NK-92 (cell line): ENCODE measurements around the gene HYOU1.
"Not testable (repeated sequence)": the region's sequence is repeated elsewhere in the genome, so short reads cannot be mapped to it uniquely, and the experiment has no call there.

Source experiments
- DNase-seq: peaks from one replicate; lab custom pipeline; 2025; ENCODE audit not compliant: unreplicated experiment; lab: John Stamatoyannopoulos, UW

HYOU1 gene

DNA sequence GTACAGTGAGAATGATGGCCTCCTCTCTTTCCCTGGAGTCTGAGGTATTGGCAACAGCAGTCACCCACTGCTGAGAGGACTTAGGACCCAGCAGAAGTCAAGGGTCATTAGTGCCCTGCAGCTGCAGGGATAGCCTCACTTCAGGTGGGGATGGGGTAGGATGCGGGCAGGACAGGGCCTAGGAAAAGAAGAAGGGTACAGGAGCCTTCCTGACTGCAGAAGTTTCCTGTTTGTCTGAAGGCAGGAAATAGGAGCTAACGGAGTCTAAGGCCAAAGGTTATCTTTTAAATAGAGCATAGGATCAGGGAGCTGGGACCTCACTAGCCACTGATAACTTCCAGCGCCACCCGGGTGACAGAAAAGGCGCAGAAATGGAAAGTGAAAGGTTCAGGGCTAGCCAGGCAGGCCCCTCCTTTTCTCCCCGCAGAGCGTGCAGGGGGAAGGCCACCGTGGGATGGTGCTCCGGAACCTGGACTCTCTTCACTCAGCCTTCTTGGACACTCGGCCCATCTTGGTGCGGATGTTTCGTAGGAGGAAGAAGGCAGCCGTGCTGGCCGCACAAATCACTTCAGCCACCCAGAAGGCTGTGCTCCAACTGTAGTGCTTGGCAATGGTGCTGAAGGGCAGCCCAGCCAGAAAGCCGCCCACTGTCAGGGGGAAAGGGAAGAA, 32.4 kb downstream of the HYOU1 start:
- no peak for DNase-seq

- DNase-seq: no peak
These were observed 33.3 kb downstream of the HYOU1 start for GRCh38 chr11:119023741-119024140.

- DNase-seq: no peak
These were observed 35.4 kb downstream of the HYOU1 start for GRCh38 chr11:119021631-119022030.

- DNase-seq: no peak
These were observed 37.0 kb downstream of the HYOU1 start for GRCh38 chr11:119019996-119020395.

GRCh38 chr11:119018074-119018938, 38.7 kb downstream of the HYOU1 start, which contains the start of the genes RPS25 and TRAPPC4:
RPS25 (minus strand) TSS chr11:119018343; CDS start chr11:119018284, 59 bp downstream.
TRAPPC4 (plus strand) TSS chr11:119018766; CDS start chr11:119018796, 30 bp downstream.
- DNase-seq: peak; percentile 88

DNA sequence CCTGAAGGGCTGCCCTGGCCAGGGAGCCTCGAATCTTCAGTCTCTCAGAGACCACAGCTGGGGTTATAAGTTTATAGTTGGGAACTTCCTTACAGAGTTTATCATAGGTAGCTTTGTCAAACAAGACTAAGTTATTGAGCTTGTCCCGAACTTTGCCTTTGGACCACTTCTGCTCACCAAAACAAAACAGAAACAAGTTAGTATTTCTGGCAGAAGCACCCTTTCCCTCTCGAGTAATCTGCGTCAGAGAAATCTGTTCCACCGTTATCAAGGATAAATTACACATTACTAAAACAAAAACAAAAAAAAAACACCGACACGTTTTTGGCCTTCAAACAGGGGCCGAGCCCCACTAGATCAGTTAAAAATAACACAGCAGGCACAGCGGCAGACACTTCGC, 39.6 kb downstream of the HYOU1 start:
- not testable (repeated sequence) for DNase-seq

DNA sequence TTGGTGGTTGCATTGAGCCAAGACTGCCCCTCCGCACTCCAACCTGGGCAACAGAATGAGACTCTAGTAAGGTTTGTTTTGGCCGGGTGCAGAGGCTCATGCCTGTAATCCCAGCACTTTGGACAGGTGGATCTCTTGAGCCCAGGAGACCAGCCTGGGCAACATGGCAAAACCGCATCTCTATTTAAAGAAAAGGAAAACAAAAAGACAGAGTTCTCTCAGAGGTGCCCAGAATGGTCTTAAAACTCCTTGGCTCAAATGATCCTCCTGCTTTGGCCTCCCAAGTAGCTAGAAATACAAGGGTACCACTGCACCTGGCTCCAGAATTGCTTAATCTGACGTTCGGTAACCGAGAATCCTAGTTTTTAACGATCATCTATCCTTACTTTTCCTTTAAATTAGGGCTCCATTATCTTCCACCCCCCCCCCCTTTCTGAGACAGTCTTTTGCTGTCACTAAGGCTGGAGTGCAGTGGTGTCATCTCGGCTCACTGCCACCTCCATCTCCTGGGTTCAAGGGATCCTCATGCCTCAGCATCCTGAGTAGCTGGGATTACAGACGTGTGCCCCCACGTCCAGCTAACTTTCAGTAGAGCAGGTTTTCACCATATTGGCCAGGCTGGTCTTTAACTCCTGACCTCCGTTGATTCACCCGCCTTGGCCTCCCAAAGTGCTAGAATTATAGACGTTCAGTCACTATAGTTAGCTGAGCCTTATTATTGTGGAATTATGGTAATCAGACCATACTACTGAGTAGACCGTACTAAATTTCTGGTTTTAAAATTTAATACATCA, 40.6 kb downstream of the HYOU1 start:
- no peak for DNase-seq

DNA sequence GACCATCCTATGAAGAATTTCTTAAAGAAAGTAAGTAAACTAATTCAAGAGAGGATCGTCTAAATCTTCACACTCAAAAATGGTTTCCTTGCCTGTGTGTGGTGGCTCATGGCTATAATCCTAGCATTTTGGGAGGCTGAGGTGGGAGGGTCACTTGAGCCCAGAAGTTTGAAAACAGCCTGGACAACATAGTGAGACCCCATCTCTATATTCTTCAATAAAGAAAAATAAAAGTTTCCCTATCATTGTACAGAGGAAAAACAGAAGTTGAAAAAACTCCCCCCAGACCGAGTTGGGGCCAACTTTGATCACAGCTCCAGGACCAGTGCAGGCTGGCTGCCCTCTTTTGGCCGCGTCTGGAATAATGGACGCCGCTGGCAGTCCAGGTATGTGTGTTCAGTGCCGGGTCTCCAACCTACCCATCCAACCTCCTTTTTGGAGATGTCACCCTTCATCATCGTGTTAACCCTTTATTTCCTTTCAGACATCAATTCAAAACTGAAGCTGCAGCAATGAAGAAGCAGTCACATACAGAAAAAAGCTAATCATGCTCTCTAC, 41.9 kb downstream of the HYOU1 start:
- no peak for DNase-seq

DNA sequence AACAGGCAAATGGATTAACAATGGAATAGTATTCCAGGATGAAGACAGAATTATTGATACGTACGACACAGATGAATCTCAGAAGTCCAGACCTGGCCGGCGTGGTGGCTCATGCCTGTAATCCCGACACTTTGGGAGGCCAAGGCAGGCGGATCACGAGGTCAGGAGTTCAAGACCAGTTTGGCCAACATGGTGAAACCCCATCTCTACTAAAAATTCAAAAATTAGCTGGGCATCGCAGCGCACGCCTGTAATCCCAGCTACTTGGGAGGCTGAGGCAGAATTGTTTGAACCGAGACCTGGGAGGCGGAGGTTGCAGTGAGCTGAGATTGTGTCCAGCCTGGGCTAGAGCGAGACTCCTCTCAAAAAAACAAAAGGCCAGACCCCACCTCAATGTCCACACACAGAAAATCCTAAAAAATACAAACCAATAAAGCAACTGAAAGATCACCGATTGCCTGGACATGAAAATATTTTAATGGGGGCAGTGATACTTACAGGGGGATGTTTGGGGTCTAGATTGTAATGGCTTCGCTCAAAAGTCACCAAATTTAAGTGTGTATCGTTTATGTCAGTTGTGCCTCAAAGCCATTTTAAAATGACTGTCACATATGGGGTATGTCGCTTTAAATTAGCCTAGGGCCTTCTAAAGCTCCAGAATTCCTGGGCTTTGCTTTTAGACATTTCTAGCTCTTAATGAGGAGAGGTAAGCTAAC, 42.6 kb downstream of the HYOU1 start:
- no peak for DNase-seq

GRCh38 chr11:119012629-119013170, 44.3 kb downstream of the HYOU1 start:
- DNase-seq: no peak

- no peak for DNase-seq
These were observed 45.4 kb downstream of the HYOU1 start for GRCh38 chr11:119011476-119012053.

- no peak for DNase-seq
These were observed 50.3 kb downstream of the HYOU1 start for GRCh38 chr11:119006656-119007055.

DNA sequence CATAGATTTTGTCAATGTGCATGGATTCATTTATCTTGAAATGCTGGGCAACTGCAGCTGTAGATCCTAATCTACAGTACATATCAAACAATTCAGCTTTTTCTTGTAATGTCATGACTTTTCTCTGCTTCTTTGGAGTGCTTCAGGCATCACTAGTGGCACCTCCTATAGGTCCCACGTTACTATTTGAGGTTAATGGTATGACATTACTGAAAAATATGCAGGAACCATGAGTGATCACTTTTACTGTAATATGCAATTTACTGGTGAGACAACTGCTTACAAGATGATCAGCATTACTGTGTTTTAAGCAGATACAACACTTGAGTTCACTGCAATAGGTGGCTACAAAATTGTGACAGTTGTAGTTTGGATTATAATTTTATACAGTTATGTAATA, 56.1 kb downstream of the HYOU1 start:
- DNase-seq: no peak

DNA sequence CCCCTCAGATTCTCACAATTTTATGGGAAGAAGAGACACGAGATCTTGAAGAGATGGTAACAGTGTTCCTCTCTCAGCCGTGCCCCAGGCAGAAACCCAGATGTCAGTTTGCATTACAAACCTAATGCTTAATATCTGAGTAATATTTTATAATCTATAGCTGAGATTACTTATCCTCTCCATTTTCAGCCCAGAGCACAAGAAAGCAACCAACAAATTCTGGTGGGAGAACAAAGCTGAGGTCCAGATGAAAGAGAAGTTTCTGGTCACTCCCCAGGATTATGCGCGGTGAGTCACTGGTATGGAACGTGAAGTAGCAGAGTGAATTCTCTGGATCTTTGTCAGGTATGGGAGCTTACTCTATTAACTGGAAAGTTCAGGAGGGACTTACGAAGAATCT, 58.2 kb downstream of the HYOU1 start:
- no peak for DNase-seq

GRCh38 chr11:118998388-118998717, 58.7 kb downstream of the HYOU1 start:
- no peak for DNase-seq

DNA sequence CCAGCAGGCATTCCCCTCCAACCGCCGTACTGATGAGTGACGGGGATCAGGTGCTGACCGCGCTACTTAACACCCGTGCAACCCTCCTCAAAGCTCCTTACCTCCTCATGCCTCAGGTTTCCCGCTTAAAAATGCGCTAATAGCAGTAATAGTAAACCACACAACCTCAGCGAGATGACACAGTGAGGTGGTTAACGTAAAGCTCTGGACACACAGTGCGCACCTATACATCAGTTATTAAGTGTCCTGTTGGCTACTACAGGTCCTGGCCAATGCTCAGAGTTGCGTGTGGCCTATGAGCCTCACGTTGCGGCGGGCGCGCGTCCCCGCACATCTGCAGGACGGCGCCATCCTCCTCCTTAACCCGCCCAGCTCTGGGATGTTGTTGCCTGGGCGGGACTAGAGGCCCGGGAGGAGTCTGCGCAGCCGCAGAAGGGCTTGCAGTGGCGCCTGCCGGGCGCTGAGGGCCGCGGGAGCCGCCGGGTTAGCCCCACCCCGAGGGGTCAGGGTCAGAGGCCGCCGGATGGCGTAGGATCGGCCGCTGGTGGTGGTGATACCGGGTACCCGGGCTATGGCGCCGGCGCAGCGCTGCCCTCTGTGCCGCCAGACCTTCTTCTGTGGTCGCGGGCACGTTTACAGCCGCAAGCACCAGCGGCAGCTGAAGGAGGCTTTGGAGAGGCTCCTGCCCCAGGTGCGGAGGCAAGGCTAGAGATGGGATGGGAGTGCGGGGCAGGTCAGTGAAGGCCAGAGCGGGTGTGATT, 59.2 kb downstream of the HYOU1 start, which contains the start of gene CENATAC:
Gene CENATAC, plus strand, starts transcription at position 512 of the 761 bp plus-strand sequence. Its CDS starts 60 bp downstream, at position 572.
- peak; percentile 61 for DNase-seq

DNA sequence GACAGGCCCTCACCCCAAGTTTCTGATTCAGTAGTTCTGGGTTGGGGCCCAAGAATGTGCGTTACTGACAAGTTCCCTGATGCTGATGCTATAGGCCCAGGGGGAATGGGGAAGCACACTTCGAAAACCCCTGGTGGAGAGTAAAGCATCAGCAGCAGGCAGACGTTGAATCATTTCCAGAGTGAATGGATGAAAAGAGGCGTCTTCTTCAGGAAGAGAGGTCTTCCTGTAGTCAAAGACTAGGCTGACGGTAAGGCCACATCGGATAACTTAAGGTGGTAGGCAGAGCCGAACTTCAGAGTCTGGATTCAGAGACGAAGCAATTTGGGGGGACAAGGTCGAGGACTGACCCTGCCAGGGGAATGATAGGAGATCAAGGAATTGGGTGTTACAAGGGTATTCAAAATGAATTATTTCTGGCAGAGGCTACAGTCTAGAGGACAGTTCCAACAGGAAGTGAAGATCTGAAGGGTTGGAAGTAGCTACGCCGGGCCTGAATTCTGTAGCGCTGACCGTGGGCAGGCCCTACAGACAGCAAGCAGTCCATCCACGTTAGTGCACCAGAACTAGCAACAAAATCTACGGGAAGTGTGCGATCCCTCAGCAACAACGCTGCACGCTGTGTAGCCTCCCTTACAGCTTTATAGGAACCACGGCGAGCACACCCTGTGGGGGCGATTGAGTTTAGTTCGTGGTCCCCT, 59.9 kb downstream of the HYOU1 start:
- DNase-seq: no peak
